Activated CD4-positive, alpha-beta T cell treated with anti-CD3 and anti-CD28 coated beads for 4 hours (primary cell): Measurements from ENCODE around the gene LMAN2.
"Not testable (repeated sequence)": the region's sequence is repeated elsewhere in the genome, so short reads cannot be mapped to it uniquely, and the experiment has no call there.

Experiments
- DNase-seq, 2 donors: peaks; one replicate each; pipeline ENCODE4 v3.0.0-alpha.2; 2020

Gene LMAN2

GRCh38 chr5:177343000-177343399, 8.5 kb downstream of the LMAN2 start:
- not testable (repeated sequence) for DNase-seq

- DNase-seq, result no peak
These were observed 12.3 kb downstream of the LMAN2 start for GRCh38 chr5:177339107-177339638.

GRCh38 chr5:177338251-177339106, 13.0 kb downstream of the LMAN2 start:
- no peak for DNase-seq

- DNase-seq, result no peak
These were observed 14.6 kb downstream of the LMAN2 start for GRCh38 chr5:177336603-177337494.

- no peak for DNase-seq
These were observed 15.4 kb downstream of the LMAN2 start for GRCh38 chr5:177336112-177336511.

- DNase-seq, result no peak
These were observed 15.8 kb downstream of the LMAN2 start for GRCh38 chr5:177335701-177336065.

GRCh38 chr5:177334781-177335700, 16.4 kb downstream of the LMAN2 start:
- DNase-seq, result no peak

- DNase-seq, result no peak
These were observed 17.3 kb downstream of the LMAN2 start for GRCh38 chr5:177334155-177334551.

GRCh38 chr5:177333420-177334154, 17.9 kb downstream of the LMAN2 start:
- DNase-seq, result no peak

GRCh38 chr5:177332896-177333260, 18.6 kb downstream of the LMAN2 start:
- DNase-seq, result no peak

- no peak for DNase-seq
These were observed 19.2 kb downstream of the LMAN2 start for GRCh38 chr5:177332031-177332895.

GRCh38 chr5:177330991-177331842, 20.3 kb downstream of the LMAN2 start:
- no peak for DNase-seq

- no peak for DNase-seq
These were observed 21.6 kb downstream of the LMAN2 start for GRCh38 chr5:177329883-177330282.

- DNase-seq, result no peak
These were observed 22.8 kb downstream of the LMAN2 start for GRCh38 chr5:177328545-177329231.

GRCh38 chr5:177327539-177328522, 23.6 kb downstream of the LMAN2 start:
- DNase-seq, result no peak

GRCh38 chr5:177325868-177326381, 25.5 kb downstream of the LMAN2 start:
- DNase-seq, result no peak

- no peak for DNase-seq
These were observed 30.6 kb downstream of the LMAN2 start for GRCh38 chr5:177320879-177321278.
